HepG2 (cell line): ENCODE measurements around the gene IMP3. TPM values are rescaled to one million over a fixed set of nuclear protein-coding genes. Genes with fewer than 3 reads are reported as not detected.

Experiments
- ATAC-seq: fragments of 200-7000 bp; cut with Tn5 transposase; 3 replicates; pipeline ENCODE4 v1.9.1; 2020; ENCODE audit warnings: mild to moderate bottlenecking, moderate library complexity
- BruUV-seq: library from RNA; stranded (reverse); fragments of 400-500 nt; replicated peaks from 2 replicates; lab custom pipeline; 2021; lab: Mats Ljungman, UMichigan
- CTCF ChIA-PET: fragments of 300-600 bp; formaldehyde crosslinking; extraction: SDS; loops from one replicate; lab custom pipeline; 2021; ENCODE audit warnings: low total read pairs, inconsistent platforms, low intra/inter-chr PET ratio; lab: Yijun Ruan, JAX
- POLR2A ChIA-PET: fragments of 350-600 bp; sonication (Branson Sonifier 250); formaldehyde crosslinking; loops from one replicate; lab custom pipeline; 2020; ENCODE audit warnings: antibody characterized with exemption, inconsistent platforms; lab: Yijun Ruan, JAX
- DNase-seq: peaks from one replicate; pipeline ENCODE4 v3.0.0-alpha.2; 2015; ENCODE audit warnings: low spot score
- FAIRE-seq: peaks from 3 replicates; lab custom pipeline; 2011; peaks lifted over from hg19 to GRCh38; lab: Jason Lieb, UNC
- H2AFZ ChIP-seq: one replicate; pipeline ENCODE4 v1.6.1; 2011; ENCODE audit warnings: low read length, inconsistent platforms
- H3K27ac ChIP-seq: fragments of 300-600 bp; 3 replicates; pipeline ENCODE4 v1.8.0; 2011; ENCODE audit warnings: mixed run types, mild to moderate bottlenecking, mixed read lengths, low read length, inconsistent platforms; ENCODE audit not compliant: insufficient read depth; ENCODE audit errors: extremely low read length
- H3K27me3 ChIP-seq, 2 experiments: fragments of 200-600 bp in 1 of 2; 2 replicates in 1 of 2; 3 replicates in 1 of 2; pipeline versions ENCODE4 v1.6.0 to v1.8.0; 2011; ENCODE audit warnings: low read length in 2 of 2, mild to moderate bottlenecking in 2 of 2, moderate library complexity in 2 of 2, inconsistent platforms in 1 of 2; ENCODE audit not compliant: insufficient read depth in 2 of 2, control insufficient read depth in 1 of 2
- H3K36me3 ChIP-seq, 2 experiments: fragments of 200-600 bp in 1 of 2; replicated peaks in 1 of 2; 2 replicates in 1 of 2; 3 replicates in 1 of 2; pipeline versions ENCODE4 v1.5.1 to v1.8.0; 2011; ENCODE audit warnings: low read length in 2 of 2, inconsistent platforms in 1 of 2; ENCODE audit not compliant: insufficient read depth in 2 of 2, control insufficient read depth in 1 of 2
- H3K4me1 ChIP-seq: 2 replicates; pipeline ENCODE4 v1.5.1; 2012; ENCODE audit warnings: low read length, inconsistent platforms; ENCODE audit not compliant: insufficient read depth
- H3K4me2 ChIP-seq: 2 replicates; pipeline ENCODE4 v1.6.0; 2011; ENCODE audit warnings: low read depth, low read length, inconsistent platforms
- H3K4me3 ChIP-seq, 3 experiments: fragments of 200-600 bp in 1 of 3; sonication (generic), shearing (Covaris generic) in 1 of 3; replicated peaks in 1 of 3; 2 replicates each; pipeline ENCODE4 v1.5.1; 2011 to 2016; ENCODE audit warnings: low read length in 3 of 3, inconsistent platforms in 2 of 3, low read depth in 2 of 3, mild to moderate bottlenecking in 2 of 3, control low read depth in 1 of 3, mixed read lengths in 1 of 3; ENCODE audit not compliant: insufficient read depth in 1 of 3
- H3K79me2 ChIP-seq: one replicate; pipeline ENCODE4 v1.6.1; 2011; ENCODE audit warnings: low read length, inconsistent platforms; ENCODE audit not compliant: insufficient read depth
- H3K9ac ChIP-seq: 2 replicates; pipeline ENCODE4 v1.6.0; 2011; ENCODE audit warnings: mild to moderate bottlenecking, low read depth, low read length, inconsistent platforms; ENCODE audit not compliant: insufficient read depth
- H3K9me3 ChIP-seq: 2 replicates; pipeline ENCODE4 v1.5.1; 2012; ENCODE audit warnings: mild to moderate bottlenecking, low read length
- H4K20me1 ChIP-seq: 2 replicates; pipeline ENCODE4 v1.6.0; 2011; ENCODE audit warnings: inconsistent platforms, mild to moderate bottlenecking, low read length, moderate library complexity; ENCODE audit not compliant: insufficient read depth
- ARNT ChIP-seq: fragments of 450-650 bp; IDR thresholded peaks from 2 replicates; pipeline ENCODE4 v1.6.1; 2017
- BRD4 ChIP-seq: sonication (generic); formaldehyde crosslinking; IDR thresholded peaks from 2 replicates; pipeline ENCODE4 v1.4.0; 2020; ENCODE audit warnings: missing genetic modification reagents
- CEBPG ChIP-seq: IDR thresholded peaks from 2 replicates; pipeline ENCODE4 v1.6.1; 2016
- EP300 ChIP-seq, 3 experiments: sonication (generic) in 1 of 3; formaldehyde crosslinking in 1 of 3; IDR thresholded peaks; 2 replicates each; pipeline versions ENCODE4 v1.5.1 to v1.6.1; 2011 to 2020; ENCODE audit warnings: low read depth in 2 of 3, low read length in 2 of 3, borderline replicate concordance in 1 of 3, improper control_type of control experiment in 1 of 3, mild to moderate bottlenecking in 1 of 3, missing genetic modification reagents in 1 of 3, moderate library complexity in 1 of 3
- FLYWCH1 ChIP-seq: sonication (generic); formaldehyde crosslinking; IDR thresholded peaks from 2 replicates; pipeline ENCODE4 v1.8.1; 2023; ENCODE audit warnings: mild to moderate bottlenecking, missing genetic modification reagents
- FOXA1 ChIP-seq, 2 experiments: fragments of 450-650 bp in 1 of 2; sonication (generic) in 1 of 2; formaldehyde crosslinking in 1 of 2; IDR thresholded peaks; 2 replicates each; pipeline versions ENCODE4 v1.4.0 to v1.6.1; 2016 to 2020; ENCODE audit warnings: missing genetic modification reagents in 1 of 2
- HHEX ChIP-seq: IDR thresholded peaks from 2 replicates; pipeline ENCODE4 v1.6.1; 2016; ENCODE audit warnings: control low read depth
- JUN ChIP-seq: sonication (generic); formaldehyde crosslinking; IDR thresholded peaks from 2 replicates; pipeline ENCODE4 v1.4.0; 2020; ENCODE audit warnings: mild to moderate bottlenecking, missing genetic modification reagents
- MXD1 ChIP-seq: sonication (generic); formaldehyde crosslinking; IDR thresholded peaks from 2 replicates; pipeline ENCODE4 v1.4.0; 2020; ENCODE audit warnings: mild to moderate bottlenecking, missing genetic modification reagents
- NR2F2 ChIP-seq: IDR thresholded peaks from 2 replicates; pipeline ENCODE4 v1.6.1; 2012; ENCODE audit warnings: low read depth, inconsistent platforms, borderline replicate concordance
- POGZ ChIP-seq: sonication (generic); formaldehyde crosslinking; IDR thresholded peaks from 2 replicates; pipeline ENCODE4 v1.4.0; 2020; ENCODE audit warnings: mild to moderate bottlenecking, missing genetic modification reagents
- ZMYM2 ChIP-seq: sonication (generic); formaldehyde crosslinking; IDR thresholded peaks from 2 replicates; pipeline ENCODE4 v1.8.0; 2022; ENCODE audit warnings: mild to moderate bottlenecking, missing genetic modification reagents
- ZMYM3 ChIP-seq: sonication (generic); formaldehyde crosslinking; IDR thresholded peaks from 2 replicates; pipeline ENCODE4 v1.5.1; 2020; ENCODE audit warnings: mild to moderate bottlenecking, missing genetic modification reagents
- ZNF333 ChIP-seq: sonication (generic); formaldehyde crosslinking; IDR thresholded peaks from 2 replicates; pipeline ENCODE4 v1.4.0; 2020; ENCODE audit warnings: mild to moderate bottlenecking, missing genetic modification reagents, borderline replicate concordance
- ZNF383 ChIP-seq: sonication (generic); formaldehyde crosslinking; IDR thresholded peaks from 2 replicates; pipeline ENCODE4 v1.4.0; 2020; ENCODE audit warnings: missing genetic modification reagents, mild to moderate bottlenecking, borderline replicate concordance
- ZNF543 ChIP-seq: sonication (generic); formaldehyde crosslinking; IDR thresholded peaks from 2 replicates; pipeline ENCODE4 v1.4.0; 2020; ENCODE audit warnings: mild to moderate bottlenecking, missing genetic modification reagents
- ZNF556 ChIP-seq: sonication (generic); formaldehyde crosslinking; IDR thresholded peaks from 2 replicates; pipeline ENCODE4 v1.4.0; 2020; ENCODE audit warnings: mild to moderate bottlenecking, missing genetic modification reagents, borderline replicate concordance
- ZNF614 ChIP-seq: IDR thresholded peaks from 2 replicates; pipeline ENCODE4 v1.6.1; 2018; ENCODE audit warnings: missing biosample characterization, missing genetic modification reagents, inconsistent platforms, borderline replicate concordance
- ZNF724P ChIP-seq: sonication (generic); formaldehyde crosslinking; IDR thresholded peaks from 2 replicates; pipeline ENCODE4 v1.8.0; 2022; ENCODE audit warnings: missing genetic modification reagents, borderline replicate concordance
- ZNF746 ChIP-seq: sonication (generic); formaldehyde crosslinking; IDR thresholded peaks from 2 replicates; pipeline ENCODE4 v1.8.0; 2022; ENCODE audit warnings: mild to moderate bottlenecking, missing genetic modification reagents
- ZNF788 ChIP-seq: sonication (generic); formaldehyde crosslinking; IDR thresholded peaks from 2 replicates; pipeline ENCODE4 v1.5.0; 2020; ENCODE audit warnings: mild to moderate bottlenecking, missing genetic modification reagents, borderline replicate concordance
- ZSCAN31 ChIP-seq: sonication (generic); formaldehyde crosslinking; IDR thresholded peaks from 2 replicates; pipeline ENCODE4 v1.5.0; 2020; ENCODE audit warnings: low read depth, mild to moderate bottlenecking, missing genetic modification reagents
- WGBS: methylation state at CpG from one replicate; pipeline ENCODE4 v1.1.6; 2017; ENCODE audit warnings: low lambda C conversion rate; 5-methylcytosine and 5-hydroxymethylcytosine counted together
- in situ Hi-C: cut with HindIII; loops from 2 replicates; pipeline ENCODE4 v1.10.0; 2017; ENCODE audit warnings: low pct_unique_long_range_greater_than_20kb; ENCODE audit not compliant: extremely low pct_ligation_motif_present
- intact Hi-C: fragments of 100-400 bp; cut with micrococcal nuclease; formaldehyde crosslinking; loops from one replicate; pipeline ENCODE4 v1.10.0; 2022; ENCODE audit not compliant: unreplicated experiment
- polyA plus RNA-seq, 8 experiments: library from polyadenylated mRNA; depleted of rRNA in 3 of 8; stranded (reverse) in 7 of 8; unstranded in 1 of 8; fragments of >200 nt; fragmentation: Illumina TruSeq in 4 of 8; extraction: Trizol in 4 of 8; gene quantifications; 2 replicates each; pipeline versions ENCODE4 v1.2.1 to v1.2.3, GENCODE V29; 2011 to 2016; ENCODE audit warnings: low read depth in 4 of 8, missing spikeins in 1 of 8, mixed read lengths in 1 of 8; ENCODE audit not compliant: insufficient read depth in 1 of 8
- total RNA-seq, 5 experiments: library from RNA; depleted of rRNA; stranded (reverse); fragments of >200 nt; fragmentation: Illumina TruSeq; extraction: Trizol; gene quantifications; 2 replicates each; pipeline ENCODE4 v1.2.3, GENCODE V29; 2016; ENCODE audit warnings: low read depth in 1 of 5

IMP3 gene
- total and polyA plus RNA-seq, 2 of the 13 experiments (the other 11 are each of a cell fraction or from before 2014, with no cell fraction given), result 38.3 to 143 TPM

GRCh38 chr15:75651810-75652543 is 12.0 kb upstream of the IMP3 start (continued):
- TF ChIP-seq ZMYM3 (0 out of 2 replicates have a peak, but pooled peaks have one; percentile 3), ZNF788 (no peak), ZNF556 (CRISPR knock-in tag) (peak; percentile 5; the same call in 1 of the 2 replicates), ZNF333 (CRISPR knock-in tag) (0 out of 2 replicates have a peak, but pooled peaks have one; percentile 14), ZNF746 (CRISPR knock-in tag) (no peak), ZNF724P (CRISPR knock-in tag) (no peak; the same call in 1 of the 2 replicates), ZNF543 (CRISPR knock-in tag) (no peak), EP300 (IDR thresholded peaks at IDR 0.05; ENCODE audit: low read depth in 2 of 2, low read length in 2 of 2) (no peak), EP300 (CRISPR knock-in tag; IDR thresholded peaks at IDR 0.05; ENCODE audit: borderline replicate concordance) (no peak), ZNF383 (0 out of 2 replicates have a peak, but pooled peaks have one; percentile 7)
- TF ChIP-seq, all 625 proteins: peak for 7

GRCh38 chr15:75650908-75651809 is 11.1 kb upstream of the IMP3 start:
- ATAC-seq (peak; percentile 21), DNase-seq (peak; percentile 76), FAIRE-seq (peak; percentile 71)
- in situ Hi-C loops (no loop called here), intact Hi-C loops (no loop called here)
- Histone ChIP-seq H3K27me3 (no peaks in the 10 kb centered on the region; a peak in 1 of 5 replicates), H3K4me3 (peak overlapping the region; percentile 30 to 96 (median 33)), H2AFZ (no peak overlapping the region), H3K36me3 (peaks cover 3 to 6% of the 10 kb centered on the region in 2 experiments; a peak in 3 of 5 replicates), H3K9me3 (no peaks in the 10 kb centered on the region), H3K27ac (peak overlapping the region; percentile 44), H3K79me2 (peaks cover 78% of the 10 kb centered on the region), H3K9ac (peak overlapping the region; percentile 89), H3K4me2 (peak overlapping the region; percentile 97), H3K4me1 (peaks cover 82% of the 10 kb centered on the region), H4K20me1 (peaks cover 27% of the 10 kb centered on the region)
- BruUV-seq, result no TSS peak
- ChIA-PET POLR2A (interaction anchor here (0.8 to 5.3 kb wide), 9 partner anchors 10 to 196 kb away, joined by 3 to 47 read pairs (median 4); partner anchors contain the start of genes IMP3 and SNUPN), CTCF (no interaction called here)
- 26% methylated on average over 7 of the region's 9 CpGs for WGBS
- peak; percentile 83 for TF ChIP-seq ZMYM2
- TF ChIP-seq NR2F2, result 0 out of 2 replicates have a peak, but pooled peaks have one; percentile 32
- peak; percentile 89 for TF ChIP-seq JUN (CRISPR knock-in tag)
- peak; percentile 66; the same call in 1 of the 2 replicates for TF ChIP-seq ZNF614 (CRISPR knock-in tag)
- TF ChIP-seq ZSCAN31 (CRISPR knock-in tag), result no peak
- peak; percentile 28; the same call in 1 of the 2 replicates for TF ChIP-seq CEBPG (CRISPR knock-in tag)
- peak; percentile 49; the same call in 1 of the 2 replicates for TF ChIP-seq MXD1
- TF ChIP-seq BRD4, result 0 out of 2 replicates have a peak, but pooled peaks have one; percentile 21
- no peak for TF ChIP-seq FOXA1 (IDR thresholded peaks at IDR 0.05)
- TF ChIP-seq FOXA1 (CRISPR knock-in tag; IDR thresholded peaks at IDR 0.05), result peak; percentile 16; the same call in 1 of the 2 replicates
- no peak for TF ChIP-seq ARNT
- no peak for TF ChIP-seq FLYWCH1 (CRISPR knock-in tag)
- no peak for TF ChIP-seq HHEX (CRISPR knock-in tag)
- 0 out of 2 replicates have a peak, but pooled peaks have one; percentile 51 for TF ChIP-seq POGZ (CRISPR knock-in tag)
